GM12878 (cell line): Measurements from ENCODE around the gene PIAS2.

Source experiments
- CREB1 ChIP-seq: IDR thresholded peaks from 2 replicates; pipeline ENCODE4 v1.6.1; 2012; ENCODE audit warnings: low read depth, mild to moderate bottlenecking, inconsistent platforms
- DPF2 ChIP-seq: fragments of 450-650 bp; IDR thresholded peaks from 2 replicates; pipeline ENCODE4 v1.6.1; 2017; ENCODE audit warnings: mild to moderate bottlenecking
- EP300 ChIP-seq, 2 experiments: fragments of 150-350 bp in 1 of 2; IDR thresholded peaks; 2 replicates each; pipeline ENCODE4 v1.6.1; 2011 to 2012; ENCODE audit warnings: low read depth in 2 of 2, low read length in 2 of 2, borderline replicate concordance in 1 of 2, improper control_type of control experiment in 1 of 2, inconsistent platforms in 1 of 2; ENCODE audit not compliant: control insufficient read depth in 1 of 2
- NRF1 ChIP-seq: conservative IDR thresholded peaks from 2 replicates; pipeline ENCODE4 v1.6.1; 2011; ENCODE audit warnings: mild to moderate bottlenecking, low read depth, low read length, improper control_type of control experiment
- POLR2A ChIP-seq: IDR thresholded peaks from 2 replicates; pipeline ENCODE4 v1.6.1; 2011; ENCODE audit warnings: low read depth, mild to moderate bottlenecking, low read length
- SIN3A ChIP-seq: IDR thresholded peaks from 2 replicates; pipeline ENCODE4 v1.6.1; 2012; ENCODE audit warnings: low read depth, low read length, improper control_type of control experiment
- YY1 ChIP-seq: IDR thresholded peaks from 2 replicates; pipeline ENCODE4 v1.6.1; 2011; ENCODE audit warnings: low read depth, mild to moderate bottlenecking, low read length
- TF ChIP-seq, protein P1 (sequence below), 3 experiments: IDR thresholded peaks in 2 of 3; conservative IDR thresholded peaks in 1 of 3; 2 replicates each; pipeline ENCODE4 v1.5.1; 2011; ENCODE audit warnings: low read depth in 3 of 3, low read length in 3 of 3, mild to moderate bottlenecking in 3 of 3, control low read depth in 2 of 3, moderate library complexity in 2 of 3, inconsistent platforms in 1 of 3, mixed read lengths in 1 of 3; ENCODE audit not compliant: control insufficient read depth in 2 of 3, insufficient read depth in 1 of 3; ENCODE audit errors: extremely low read depth in 1 of 3
- TF ChIP-seq, protein P2 (sequence below): IDR thresholded peaks from 2 replicates; pipeline ENCODE4 v1.6.1; 2012; ENCODE audit warnings: low read depth, low read length, improper control_type of control experiment
- TF ChIP-seq, protein P3 (sequence below): IDR thresholded peaks from 2 replicates; pipeline ENCODE4 v1.6.1; 2011; ENCODE audit warnings: low read depth, low read length, improper control_type of control experiment, borderline replicate concordance
- TF ChIP-seq, protein P4 (sequence below): fragments of 450-650 bp; IDR thresholded peaks from 2 replicates; pipeline ENCODE4 v1.6.1; 2017; ENCODE audit warnings: mild to moderate bottlenecking, moderate library complexity
- TF ChIP-seq, protein P5 (sequence below): IDR thresholded peaks from 2 replicates; pipeline ENCODE4 v1.6.1; 2011; ENCODE audit warnings: mild to moderate bottlenecking, low read depth, low read length, moderate library complexity; ENCODE audit not compliant: insufficient replicate concordance
- TF ChIP-seq, protein P6 (sequence below): fragments of 150-350 bp; IDR thresholded peaks from 2 replicates; pipeline ENCODE4 v1.6.1; 2016; ENCODE audit warnings: low read depth, low read length
- TF ChIP-seq, protein P7 (sequence below): IDR thresholded peaks from 2 replicates; pipeline ENCODE4 v1.6.1; 2012; ENCODE audit warnings: mild to moderate bottlenecking, low read depth, low read length

DNA sequence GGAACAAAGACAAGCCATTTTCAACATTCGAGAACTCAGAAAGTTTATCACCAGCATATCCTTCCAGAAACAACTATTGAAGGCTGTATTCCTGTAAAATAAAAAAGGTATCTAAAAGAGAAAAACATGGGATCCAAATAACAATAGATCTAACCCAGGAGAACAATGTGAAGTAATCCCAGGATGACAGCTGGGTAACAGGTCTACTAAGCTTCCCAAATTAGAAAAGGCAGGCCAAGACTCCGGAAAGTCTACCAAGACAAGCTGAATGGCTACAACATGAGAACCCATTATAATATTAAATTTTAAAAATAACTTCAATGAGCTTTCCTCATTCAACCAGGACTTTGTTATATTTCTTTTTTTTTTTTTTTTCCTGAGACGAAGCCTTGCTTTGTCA is 6.5 kb downstream of the PIAS2 start:
- TF ChIP-seq NRF1 (no peak), CREB1 (no peak), EP300 (IDR thresholded peaks at IDR 0.05; ENCODE audit: borderline replicate concordance in 1 of 2, control insufficient read depth in 1 of 2, low read depth in 2 of 2, low read length in 2 of 2) (no peak), YY1 (no peak), POLR2A (no peak), SIN3A (no peak), DPF2 (no peak)
- TF ChIP-seq, protein P1, sequence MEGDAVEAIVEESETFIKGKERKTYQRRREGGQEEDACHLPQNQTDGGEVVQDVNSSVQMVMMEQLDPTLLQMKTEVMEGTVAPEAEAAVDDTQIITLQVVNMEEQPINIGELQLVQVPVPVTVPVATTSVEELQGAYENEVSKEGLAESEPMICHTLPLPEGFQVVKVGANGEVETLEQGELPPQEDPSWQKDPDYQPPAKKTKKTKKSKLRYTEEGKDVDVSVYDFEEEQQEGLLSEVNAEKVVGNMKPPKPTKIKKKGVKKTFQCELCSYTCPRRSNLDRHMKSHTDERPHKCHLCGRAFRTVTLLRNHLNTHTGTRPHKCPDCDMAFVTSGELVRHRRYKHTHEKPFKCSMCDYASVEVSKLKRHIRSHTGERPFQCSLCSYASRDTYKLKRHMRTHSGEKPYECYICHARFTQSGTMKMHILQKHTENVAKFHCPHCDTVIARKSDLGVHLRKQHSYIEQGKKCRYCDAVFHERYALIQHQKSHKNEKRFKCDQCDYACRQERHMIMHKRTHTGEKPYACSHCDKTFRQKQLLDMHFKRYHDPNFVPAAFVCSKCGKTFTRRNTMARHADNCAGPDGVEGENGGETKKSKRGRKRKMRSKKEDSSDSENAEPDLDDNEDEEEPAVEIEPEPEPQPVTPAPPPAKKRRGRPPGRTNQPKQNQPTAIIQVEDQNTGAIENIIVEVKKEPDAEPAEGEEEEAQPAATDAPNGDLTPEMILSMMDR (IDR thresholded peaks at IDR 0.05 in 2 of 3, conservative IDR thresholded peaks at IDR 0.05 in 1 of 3; ENCODE audit: control insufficient read depth in 2 of 3, extremely low read depth in 1 of 3, insufficient read depth in 1 of 3, low read depth in 3 of 3, low read length in 3 of 3), result no peak
- TF ChIP-seq, protein P2, sequence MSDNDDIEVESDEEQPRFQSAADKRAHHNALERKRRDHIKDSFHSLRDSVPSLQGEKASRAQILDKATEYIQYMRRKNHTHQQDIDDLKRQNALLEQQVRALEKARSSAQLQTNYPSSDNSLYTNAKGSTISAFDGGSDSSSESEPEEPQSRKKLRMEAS, result no peak
- TF ChIP-seq, protein P3, sequence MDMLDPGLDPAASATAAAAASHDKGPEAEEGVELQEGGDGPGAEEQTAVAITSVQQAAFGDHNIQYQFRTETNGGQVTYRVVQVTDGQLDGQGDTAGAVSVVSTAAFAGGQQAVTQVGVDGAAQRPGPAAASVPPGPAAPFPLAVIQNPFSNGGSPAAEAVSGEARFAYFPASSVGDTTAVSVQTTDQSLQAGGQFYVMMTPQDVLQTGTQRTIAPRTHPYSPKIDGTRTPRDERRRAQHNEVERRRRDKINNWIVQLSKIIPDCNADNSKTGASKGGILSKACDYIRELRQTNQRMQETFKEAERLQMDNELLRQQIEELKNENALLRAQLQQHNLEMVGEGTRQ, result no peak
- TF ChIP-seq, protein P4, sequence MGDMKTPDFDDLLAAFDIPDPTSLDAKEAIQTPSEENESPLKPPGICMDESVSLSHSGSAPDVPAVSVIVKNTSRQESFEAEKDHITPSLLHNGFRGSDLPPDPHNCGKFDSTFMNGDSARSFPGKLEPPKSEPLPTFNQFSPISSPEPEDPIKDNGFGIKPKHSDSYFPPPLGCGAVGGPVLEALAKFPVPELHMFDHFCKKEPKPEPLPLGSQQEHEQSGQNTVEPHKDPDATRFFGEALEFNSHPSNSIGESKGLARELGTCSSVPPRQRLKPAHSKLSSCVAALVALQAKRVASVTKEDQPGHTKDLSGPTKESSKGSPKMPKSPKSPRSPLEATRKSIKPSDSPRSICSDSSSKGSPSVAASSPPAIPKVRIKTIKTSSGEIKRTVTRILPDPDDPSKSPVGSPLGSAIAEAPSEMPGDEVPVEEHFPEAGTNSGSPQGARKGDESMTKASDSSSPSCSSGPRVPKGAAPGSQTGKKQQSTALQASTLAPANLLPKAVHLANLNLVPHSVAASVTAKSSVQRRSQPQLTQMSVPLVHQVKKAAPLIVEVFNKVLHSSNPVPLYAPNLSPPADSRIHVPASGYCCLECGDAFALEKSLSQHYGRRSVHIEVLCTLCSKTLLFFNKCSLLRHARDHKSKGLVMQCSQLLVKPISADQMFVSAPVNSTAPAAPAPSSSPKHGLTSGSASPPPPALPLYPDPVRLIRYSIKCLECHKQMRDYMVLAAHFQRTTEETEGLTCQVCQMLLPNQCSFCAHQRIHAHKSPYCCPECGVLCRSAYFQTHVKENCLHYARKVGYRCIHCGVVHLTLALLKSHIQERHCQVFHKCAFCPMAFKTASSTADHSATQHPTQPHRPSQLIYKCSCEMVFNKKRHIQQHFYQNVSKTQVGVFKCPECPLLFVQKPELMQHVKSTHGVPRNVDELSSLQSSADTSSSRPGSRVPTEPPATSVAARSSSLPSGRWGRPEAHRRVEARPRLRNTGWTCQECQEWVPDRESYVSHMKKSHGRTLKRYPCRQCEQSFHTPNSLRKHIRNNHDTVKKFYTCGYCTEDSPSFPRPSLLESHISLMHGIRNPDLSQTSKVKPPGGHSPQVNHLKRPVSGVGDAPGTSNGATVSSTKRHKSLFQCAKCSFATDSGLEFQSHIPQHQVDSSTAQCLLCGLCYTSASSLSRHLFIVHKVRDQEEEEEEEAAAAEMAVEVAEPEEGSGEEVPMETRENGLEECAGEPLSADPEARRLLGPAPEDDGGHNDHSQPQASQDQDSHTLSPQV, result no peak
- TF ChIP-seq, protein P5, sequence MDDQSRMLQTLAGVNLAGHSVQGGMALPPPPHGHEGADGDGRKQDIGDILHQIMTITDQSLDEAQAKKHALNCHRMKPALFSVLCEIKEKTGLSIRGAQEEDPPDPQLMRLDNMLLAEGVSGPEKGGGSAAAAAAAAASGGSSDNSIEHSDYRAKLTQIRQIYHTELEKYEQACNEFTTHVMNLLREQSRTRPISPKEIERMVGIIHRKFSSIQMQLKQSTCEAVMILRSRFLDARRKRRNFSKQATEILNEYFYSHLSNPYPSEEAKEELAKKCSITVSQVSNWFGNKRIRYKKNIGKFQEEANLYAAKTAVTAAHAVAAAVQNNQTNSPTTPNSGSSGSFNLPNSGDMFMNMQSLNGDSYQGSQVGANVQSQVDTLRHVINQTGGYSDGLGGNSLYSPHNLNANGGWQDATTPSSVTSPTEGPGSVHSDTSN, result no peak
- TF ChIP-seq, protein P6, sequence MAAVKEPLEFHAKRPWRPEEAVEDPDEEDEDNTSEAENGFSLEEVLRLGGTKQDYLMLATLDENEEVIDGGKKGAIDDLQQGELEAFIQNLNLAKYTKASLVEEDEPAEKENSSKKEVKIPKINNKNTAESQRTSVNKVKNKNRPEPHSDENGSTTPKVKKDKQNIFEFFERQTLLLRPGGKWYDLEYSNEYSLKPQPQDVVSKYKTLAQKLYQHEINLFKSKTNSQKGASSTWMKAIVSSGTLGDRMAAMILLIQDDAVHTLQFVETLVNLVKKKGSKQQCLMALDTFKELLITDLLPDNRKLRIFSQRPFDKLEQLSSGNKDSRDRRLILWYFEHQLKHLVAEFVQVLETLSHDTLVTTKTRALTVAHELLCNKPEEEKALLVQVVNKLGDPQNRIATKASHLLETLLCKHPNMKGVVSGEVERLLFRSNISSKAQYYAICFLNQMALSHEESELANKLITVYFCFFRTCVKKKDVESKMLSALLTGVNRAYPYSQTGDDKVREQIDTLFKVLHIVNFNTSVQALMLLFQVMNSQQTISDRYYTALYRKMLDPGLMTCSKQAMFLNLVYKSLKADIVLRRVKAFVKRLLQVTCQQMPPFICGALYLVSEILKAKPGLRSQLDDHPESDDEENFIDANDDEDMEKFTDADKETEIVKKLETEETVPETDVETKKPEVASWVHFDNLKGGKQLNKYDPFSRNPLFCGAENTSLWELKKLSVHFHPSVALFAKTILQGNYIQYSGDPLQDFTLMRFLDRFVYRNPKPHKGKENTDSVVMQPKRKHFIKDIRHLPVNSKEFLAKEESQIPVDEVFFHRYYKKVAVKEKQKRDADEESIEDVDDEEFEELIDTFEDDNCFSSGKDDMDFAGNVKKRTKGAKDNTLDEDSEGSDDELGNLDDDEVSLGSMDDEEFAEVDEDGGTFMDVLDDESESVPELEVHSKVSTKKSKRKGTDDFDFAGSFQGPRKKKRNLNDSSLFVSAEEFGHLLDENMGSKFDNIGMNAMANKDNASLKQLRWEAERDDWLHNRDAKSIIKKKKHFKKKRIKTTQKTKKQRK, result no peak
- TF ChIP-seq, protein P7, sequence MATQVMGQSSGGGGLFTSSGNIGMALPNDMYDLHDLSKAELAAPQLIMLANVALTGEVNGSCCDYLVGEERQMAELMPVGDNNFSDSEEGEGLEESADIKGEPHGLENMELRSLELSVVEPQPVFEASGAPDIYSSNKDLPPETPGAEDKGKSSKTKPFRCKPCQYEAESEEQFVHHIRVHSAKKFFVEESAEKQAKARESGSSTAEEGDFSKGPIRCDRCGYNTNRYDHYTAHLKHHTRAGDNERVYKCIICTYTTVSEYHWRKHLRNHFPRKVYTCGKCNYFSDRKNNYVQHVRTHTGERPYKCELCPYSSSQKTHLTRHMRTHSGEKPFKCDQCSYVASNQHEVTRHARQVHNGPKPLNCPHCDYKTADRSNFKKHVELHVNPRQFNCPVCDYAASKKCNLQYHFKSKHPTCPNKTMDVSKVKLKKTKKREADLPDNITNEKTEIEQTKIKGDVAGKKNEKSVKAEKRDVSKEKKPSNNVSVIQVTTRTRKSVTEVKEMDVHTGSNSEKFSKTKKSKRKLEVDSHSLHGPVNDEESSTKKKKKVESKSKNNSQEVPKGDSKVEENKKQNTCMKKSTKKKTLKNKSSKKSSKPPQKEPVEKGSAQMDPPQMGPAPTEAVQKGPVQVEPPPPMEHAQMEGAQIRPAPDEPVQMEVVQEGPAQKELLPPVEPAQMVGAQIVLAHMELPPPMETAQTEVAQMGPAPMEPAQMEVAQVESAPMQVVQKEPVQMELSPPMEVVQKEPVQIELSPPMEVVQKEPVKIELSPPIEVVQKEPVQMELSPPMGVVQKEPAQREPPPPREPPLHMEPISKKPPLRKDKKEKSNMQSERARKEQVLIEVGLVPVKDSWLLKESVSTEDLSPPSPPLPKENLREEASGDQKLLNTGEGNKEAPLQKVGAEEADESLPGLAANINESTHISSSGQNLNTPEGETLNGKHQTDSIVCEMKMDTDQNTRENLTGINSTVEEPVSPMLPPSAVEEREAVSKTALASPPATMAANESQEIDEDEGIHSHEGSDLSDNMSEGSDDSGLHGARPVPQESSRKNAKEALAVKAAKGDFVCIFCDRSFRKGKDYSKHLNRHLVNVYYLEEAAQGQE, result no peak
